ENCODE data around the gene PLIN5.

The PLIN5 gene

DNA sequence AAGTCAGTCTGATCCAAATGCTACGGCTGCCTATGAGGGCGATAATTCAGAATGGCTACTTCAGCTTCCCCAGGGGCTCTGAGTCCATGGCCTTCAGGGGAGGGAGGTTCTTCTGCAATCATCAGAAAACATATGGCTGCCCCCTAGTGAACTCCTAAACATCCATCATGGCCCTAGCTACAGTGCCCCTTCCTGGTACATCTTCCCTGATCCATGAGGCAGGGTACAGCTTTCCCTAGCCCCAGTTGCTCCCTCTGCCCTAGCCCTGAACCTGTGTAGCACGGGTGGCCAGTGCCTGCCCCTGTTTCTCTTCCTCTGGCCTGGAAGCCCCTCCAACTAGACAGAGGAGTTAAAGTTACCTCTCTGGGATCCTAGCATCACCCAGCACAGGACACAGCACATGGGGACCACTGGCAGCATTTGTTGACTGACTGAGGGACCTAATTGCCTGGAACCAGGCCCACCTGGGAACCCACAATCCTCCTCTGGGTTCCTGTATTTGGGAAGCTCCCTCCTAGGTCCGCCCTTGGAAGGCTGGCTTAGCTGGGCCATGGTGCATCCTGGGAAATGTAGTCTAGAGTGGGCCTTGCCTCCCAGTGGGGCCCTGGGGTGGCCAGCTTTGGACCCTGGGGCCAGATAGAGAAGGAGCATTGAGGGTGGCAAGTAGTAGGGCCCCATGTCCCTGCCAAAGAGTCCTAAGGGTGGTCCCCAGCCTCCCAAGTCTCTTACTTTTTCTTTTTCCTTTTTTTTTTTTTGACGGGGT lies 42.2 kb upstream of the PLIN5 start:
- TF ChIP-seq GABPA (IDR thresholded peaks at IDR 0.05; ENCODE audit: low read depth) (no peak), SPI1 (IDR thresholded peaks at IDR 0.05; ENCODE audit: borderline replicate concordance, low read depth) (no peak), POLR2AphosphoS5 (IDR thresholded peaks at IDR 0.05; ENCODE audit: low read depth) (no peak)
- TF ChIP-seq, protein P1, sequence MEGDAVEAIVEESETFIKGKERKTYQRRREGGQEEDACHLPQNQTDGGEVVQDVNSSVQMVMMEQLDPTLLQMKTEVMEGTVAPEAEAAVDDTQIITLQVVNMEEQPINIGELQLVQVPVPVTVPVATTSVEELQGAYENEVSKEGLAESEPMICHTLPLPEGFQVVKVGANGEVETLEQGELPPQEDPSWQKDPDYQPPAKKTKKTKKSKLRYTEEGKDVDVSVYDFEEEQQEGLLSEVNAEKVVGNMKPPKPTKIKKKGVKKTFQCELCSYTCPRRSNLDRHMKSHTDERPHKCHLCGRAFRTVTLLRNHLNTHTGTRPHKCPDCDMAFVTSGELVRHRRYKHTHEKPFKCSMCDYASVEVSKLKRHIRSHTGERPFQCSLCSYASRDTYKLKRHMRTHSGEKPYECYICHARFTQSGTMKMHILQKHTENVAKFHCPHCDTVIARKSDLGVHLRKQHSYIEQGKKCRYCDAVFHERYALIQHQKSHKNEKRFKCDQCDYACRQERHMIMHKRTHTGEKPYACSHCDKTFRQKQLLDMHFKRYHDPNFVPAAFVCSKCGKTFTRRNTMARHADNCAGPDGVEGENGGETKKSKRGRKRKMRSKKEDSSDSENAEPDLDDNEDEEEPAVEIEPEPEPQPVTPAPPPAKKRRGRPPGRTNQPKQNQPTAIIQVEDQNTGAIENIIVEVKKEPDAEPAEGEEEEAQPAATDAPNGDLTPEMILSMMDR (IDR thresholded peaks at IDR 0.05; ENCODE audit: insufficient read depth, low read length) = no peak
- TF ChIP-seq, protein P2, sequence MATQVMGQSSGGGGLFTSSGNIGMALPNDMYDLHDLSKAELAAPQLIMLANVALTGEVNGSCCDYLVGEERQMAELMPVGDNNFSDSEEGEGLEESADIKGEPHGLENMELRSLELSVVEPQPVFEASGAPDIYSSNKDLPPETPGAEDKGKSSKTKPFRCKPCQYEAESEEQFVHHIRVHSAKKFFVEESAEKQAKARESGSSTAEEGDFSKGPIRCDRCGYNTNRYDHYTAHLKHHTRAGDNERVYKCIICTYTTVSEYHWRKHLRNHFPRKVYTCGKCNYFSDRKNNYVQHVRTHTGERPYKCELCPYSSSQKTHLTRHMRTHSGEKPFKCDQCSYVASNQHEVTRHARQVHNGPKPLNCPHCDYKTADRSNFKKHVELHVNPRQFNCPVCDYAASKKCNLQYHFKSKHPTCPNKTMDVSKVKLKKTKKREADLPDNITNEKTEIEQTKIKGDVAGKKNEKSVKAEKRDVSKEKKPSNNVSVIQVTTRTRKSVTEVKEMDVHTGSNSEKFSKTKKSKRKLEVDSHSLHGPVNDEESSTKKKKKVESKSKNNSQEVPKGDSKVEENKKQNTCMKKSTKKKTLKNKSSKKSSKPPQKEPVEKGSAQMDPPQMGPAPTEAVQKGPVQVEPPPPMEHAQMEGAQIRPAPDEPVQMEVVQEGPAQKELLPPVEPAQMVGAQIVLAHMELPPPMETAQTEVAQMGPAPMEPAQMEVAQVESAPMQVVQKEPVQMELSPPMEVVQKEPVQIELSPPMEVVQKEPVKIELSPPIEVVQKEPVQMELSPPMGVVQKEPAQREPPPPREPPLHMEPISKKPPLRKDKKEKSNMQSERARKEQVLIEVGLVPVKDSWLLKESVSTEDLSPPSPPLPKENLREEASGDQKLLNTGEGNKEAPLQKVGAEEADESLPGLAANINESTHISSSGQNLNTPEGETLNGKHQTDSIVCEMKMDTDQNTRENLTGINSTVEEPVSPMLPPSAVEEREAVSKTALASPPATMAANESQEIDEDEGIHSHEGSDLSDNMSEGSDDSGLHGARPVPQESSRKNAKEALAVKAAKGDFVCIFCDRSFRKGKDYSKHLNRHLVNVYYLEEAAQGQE (IDR thresholded peaks at IDR 0.05; ENCODE audit: insufficient replicate concordance, low read depth) = no peak
- no peak for DNase-seq (ENCODE audit: low read depth in 1 of 2, low spot score in 1 of 2)
- Histone ChIP-seq H3K27me3 (ENCODE audit: insufficient read depth, poor library complexity, severe bottlenecking) (peaks cover 28% of the 10 kb centered on the region), H3K4me3 (replicated peaks; ENCODE audit: insufficient read depth, low read length) (no peak overlapping the region), H3K27ac (replicated peaks) (no peak overlapping the region)

DNA sequence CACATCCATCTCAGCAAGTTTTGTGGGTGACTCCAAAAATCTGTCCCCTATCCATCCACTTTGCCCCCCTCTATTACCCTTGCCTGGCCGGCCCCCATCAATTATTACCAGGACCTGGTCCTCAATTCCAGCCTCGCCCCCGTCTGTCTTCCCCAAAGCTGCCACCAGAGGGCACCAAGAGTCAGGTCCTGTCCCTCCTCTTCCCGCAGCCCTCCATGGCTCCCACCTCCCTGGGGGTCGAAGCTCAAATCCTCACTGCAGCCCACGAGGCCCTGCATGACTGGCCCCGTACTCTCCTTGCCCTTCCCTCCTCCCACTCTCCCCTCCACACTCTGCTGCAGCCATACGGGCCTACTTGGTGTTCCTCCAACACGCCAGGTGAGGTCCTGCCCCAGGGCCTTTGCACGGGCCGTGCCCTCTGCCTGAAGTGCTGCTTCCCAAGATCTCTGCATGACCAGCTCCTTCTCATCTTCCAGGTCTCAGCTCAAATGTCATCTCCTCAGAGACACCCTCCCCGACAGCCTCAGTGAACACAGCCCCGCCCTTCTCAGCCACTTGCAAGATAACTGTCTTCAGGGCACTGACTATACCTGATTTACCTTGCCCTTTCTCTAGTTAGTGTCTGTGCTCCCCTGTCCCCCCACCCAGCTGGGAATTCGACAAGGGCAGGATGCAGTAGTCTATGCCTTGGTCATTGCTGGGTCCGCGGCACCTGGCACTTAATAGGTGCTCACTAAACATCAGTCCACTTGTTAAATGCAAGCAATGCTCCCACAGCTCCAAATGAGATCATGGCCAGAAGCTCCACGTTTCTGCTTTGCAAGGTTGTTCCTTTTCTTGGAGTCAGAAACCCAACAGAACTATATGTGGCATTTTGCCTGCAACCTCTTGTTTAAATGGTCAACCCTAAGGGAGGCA lies 41.3 kb upstream of the PLIN5 start:
- Histone ChIP-seq H3K4me3 (replicated peaks; ENCODE audit: insufficient read depth, low read length) (no peak overlapping the region), H3K27ac (replicated peaks) (no peak overlapping the region), H3K27me3 (ENCODE audit: insufficient read depth, poor library complexity, severe bottlenecking) (peaks cover 22% of the 10 kb centered on the region)
- no peak for TF ChIP-seq SPI1 (IDR thresholded peaks at IDR 0.05; ENCODE audit: borderline replicate concordance, low read depth)
- TF ChIP-seq, protein P1 (IDR thresholded peaks at IDR 0.05; ENCODE audit: insufficient read depth, low read length) = peak; percentile 30
- DNase-seq (ENCODE audit: low read depth in 1 of 2, low spot score in 1 of 2) = peak in 1 of 2 experiments; percentile 62

DNA sequence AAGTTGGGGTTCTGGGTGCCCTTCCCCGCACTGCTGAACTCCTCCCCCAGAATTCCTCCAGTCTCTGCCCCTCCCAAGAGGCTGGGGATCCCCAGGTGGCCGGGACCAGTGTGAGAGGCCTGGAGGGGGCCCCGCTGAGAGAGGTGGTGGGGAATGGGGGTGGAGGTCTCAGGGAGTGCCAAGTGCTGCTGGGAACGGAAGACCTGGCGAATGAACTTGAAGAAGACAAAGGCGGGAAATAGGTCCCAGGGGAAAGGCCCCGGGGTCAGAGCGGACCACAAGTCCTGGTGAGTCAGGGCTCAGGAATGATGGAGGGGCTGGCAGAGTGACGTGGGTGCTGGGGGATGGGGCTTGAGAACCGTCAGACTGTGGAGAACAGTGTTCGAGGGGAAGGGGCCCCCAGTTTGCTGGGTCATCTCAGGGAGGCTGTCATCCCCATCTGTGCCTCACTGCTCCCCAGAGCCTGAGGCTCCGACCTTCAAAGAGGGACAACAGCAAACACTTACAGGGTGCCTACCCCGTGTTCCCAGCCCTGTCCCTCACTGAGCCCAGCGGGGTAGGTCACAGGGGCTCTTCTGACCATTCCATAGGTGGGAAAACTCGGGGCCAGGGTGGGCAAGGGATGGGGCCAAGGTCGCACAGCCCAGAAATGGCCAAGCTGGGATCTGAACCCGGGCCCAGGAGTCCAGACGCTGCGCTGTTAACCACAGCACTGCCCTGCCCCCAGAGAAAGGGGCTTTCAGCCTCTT lies 40.4 kb upstream of the PLIN5 start:
- Histone ChIP-seq H3K4me3 (replicated peaks; ENCODE audit: insufficient read depth, low read length) (no peak overlapping the region), H3K27me3 (ENCODE audit: insufficient read depth, poor library complexity, severe bottlenecking) (peaks cover 20% of the 10 kb centered on the region), H3K27ac (replicated peaks) (no peak overlapping the region)
- TF ChIP-seq SPI1 (IDR thresholded peaks at IDR 0.05; ENCODE audit: borderline replicate concordance, low read depth) (no peak), POLR2AphosphoS5 (IDR thresholded peaks at IDR 0.05; ENCODE audit: low read depth) (no peak), GABPA (IDR thresholded peaks at IDR 0.05; ENCODE audit: low read depth) (no peak)
- TF ChIP-seq, protein P2 (IDR thresholded peaks at IDR 0.05; ENCODE audit: insufficient replicate concordance, low read depth) = no peak
- TF ChIP-seq, protein P1 (IDR thresholded peaks at IDR 0.05; ENCODE audit: insufficient read depth, low read length) = no peak
- no peak for DNase-seq (ENCODE audit: low read depth in 1 of 2, low spot score in 1 of 2)

All from HL-60 (cell line).